Endothelial cell of umbilical vein (primary cell): Measurements from ENCODE around the gene SAMD11. TPM values are rescaled to one million over a fixed set of nuclear protein-coding genes. Genes with fewer than 3 reads are reported as not detected.

Experiments used
- BruUV-seq: library from RNA; stranded (reverse); fragments of 400-500 nt; replicated peaks from 2 replicates; lab custom pipeline; 2021; lab: Mats Ljungman, UMichigan
- CTCF ChIA-PET: fragments of 300-600, 350-600 bp; sonication (Branson Sonifier 250); formaldehyde crosslinking; loops from one replicate; lab custom pipeline; 2021; ENCODE audit warnings: antibody characterized with exemption, inconsistent platforms; lab: Charles Lee
- POLR2A ChIA-PET: fragments of 300-600, 350-600 bp; sonication (Branson Sonifier 250); formaldehyde crosslinking; loops from one replicate; lab custom pipeline; 2021; ENCODE audit warnings: antibody characterized with exemption, inconsistent platforms; lab: Charles Lee
- DNase-seq: peaks from one replicate; pipeline ENCODE4 v3.0.0-alpha.2; 2011; ENCODE audit warnings: low read depth, low spot score
- FAIRE-seq: peaks from 2 replicates; lab custom pipeline; 2011; peaks lifted over from hg19 to GRCh38; lab: Jason Lieb, UNC
- H2AFZ ChIP-seq: 2 replicates; pipeline ENCODE4 v1.6.0; 2012; ENCODE audit warnings: low read depth, low read length, control low read depth, inconsistent platforms
- H3K27ac ChIP-seq: 2 replicates; pipeline ENCODE4 v1.5.1; 2011; ENCODE audit warnings: low read depth, mild to moderate bottlenecking, control low read depth, low read length, moderate library complexity; ENCODE audit not compliant: insufficient read depth
- H3K27me3 ChIP-seq, 2 experiments: 2 replicates each; pipeline versions ENCODE4 v1.6.0 to v1.6.1; 2011; ENCODE audit warnings: low read length in 2 of 2, mixed read lengths in 1 of 2; ENCODE audit not compliant: control insufficient read depth in 2 of 2, insufficient read depth in 2 of 2
- H3K36me3 ChIP-seq, 2 experiments: 2 replicates in 1 of 2; 3 replicates in 1 of 2; pipeline ENCODE4 v1.5.1; 2011; ENCODE audit warnings: low read length in 2 of 2, mild to moderate bottlenecking in 1 of 2, moderate library complexity in 1 of 2; ENCODE audit not compliant: control insufficient read depth in 2 of 2, insufficient read depth in 2 of 2; ENCODE audit errors: extremely low read depth in 1 of 2
- H3K4me1 ChIP-seq: 3 replicates; pipeline ENCODE4 v1.5.1; 2011; ENCODE audit warnings: mild to moderate bottlenecking, low read length; ENCODE audit not compliant: control insufficient read depth, insufficient read depth; ENCODE audit errors: extremely low read depth
- H3K4me2 ChIP-seq: 2 replicates; pipeline ENCODE4 v1.6.1; 2011; ENCODE audit warnings: low read length, control low read depth, mixed read lengths; ENCODE audit not compliant: insufficient read depth
- H3K4me3 ChIP-seq, 3 experiments: fragments of 200-600 bp in 1 of 3; sonication (generic), shearing (Covaris generic) in 1 of 3; replicated peaks in 1 of 3; 2 replicates each; pipeline ENCODE4 v1.5.1; 2011 to 2016; ENCODE audit warnings: control low read depth in 3 of 3, low read length in 3 of 3, mild to moderate bottlenecking in 2 of 3, inconsistent platforms in 1 of 3, low read depth in 1 of 3, moderate library complexity in 1 of 3; ENCODE audit not compliant: insufficient read depth in 1 of 3
- H3K79me2 ChIP-seq: 2 replicates; pipeline ENCODE4 v1.6.0; 2012; ENCODE audit warnings: low read length, inconsistent platforms; ENCODE audit not compliant: control insufficient read depth, insufficient read depth
- H3K9ac ChIP-seq: replicated peaks from 2 replicates; pipeline ENCODE3; 2011; ENCODE audit warnings: low read length, control low read depth; ENCODE audit not compliant: insufficient read depth; ENCODE audit errors: extremely low read depth
- H3K9me1 ChIP-seq: replicated peaks from 3 replicates; pipeline ENCODE4 v1.6.0; 2011; ENCODE audit warnings: mild to moderate bottlenecking, low read length; ENCODE audit not compliant: control insufficient read depth, insufficient read depth; ENCODE audit errors: extremely low read depth
- H3K9me3 ChIP-seq: replicated peaks from 2 replicates; pipeline ENCODE4 v1.5.1; 2012; ENCODE audit warnings: low read length, inconsistent platforms; ENCODE audit not compliant: control insufficient read depth, insufficient read depth
- H4K20me1 ChIP-seq: replicated peaks from 2 replicates; pipeline ENCODE3; 2011; ENCODE audit warnings: mild to moderate bottlenecking, low read length; ENCODE audit not compliant: control insufficient read depth, insufficient read depth; ENCODE audit errors: extremely low read depth
- CTCF ChIP-seq, 2 donors: IDR thresholded peaks; 1 replicate in 1 of 2; 2 replicates in 1 of 2; pipeline ENCODE4 v1.5.1; 2011; ENCODE audit warnings: low read length in 2 of 2, mild to moderate bottlenecking in 2 of 2, moderate library complexity in 2 of 2, control low read depth in 1 of 2, inconsistent platforms in 1 of 2, low read depth in 1 of 2; ENCODE audit not compliant: insufficient read depth in 1 of 2; ENCODE audit errors: extremely low read depth in 1 of 2
- EZH2 ChIP-seq: IDR thresholded peaks from 2 replicates; pipeline ENCODE4 v1.6.1; 2012; ENCODE audit warnings: borderline replicate concordance, low read depth, mild to moderate bottlenecking, moderate library complexity, low read length, inconsistent platforms; ENCODE audit not compliant: severe bottlenecking
- FOS ChIP-seq: IDR thresholded peaks from 2 replicates; pipeline ENCODE4 v1.6.1; 2011; ENCODE audit warnings: mild to moderate bottlenecking, low read length, moderate library complexity, borderline replicate concordance; ENCODE audit not compliant: insufficient read depth
- GATA2 ChIP-seq: IDR thresholded peaks from 2 replicates; pipeline ENCODE4 v1.7.0; 2011; ENCODE audit warnings: low read depth, mild to moderate bottlenecking, moderate library complexity, mixed read lengths, low read length; ENCODE audit not compliant: insufficient read length, insufficient read depth
- JUN ChIP-seq: IDR thresholded peaks from 2 replicates; pipeline ENCODE4 v1.6.1; 2011; ENCODE audit warnings: borderline replicate concordance, low read depth; ENCODE audit not compliant: insufficient read length, insufficient read depth
- MAX ChIP-seq: IDR thresholded peaks from 2 replicates; pipeline ENCODE4 v1.6.1; 2011; ENCODE audit not compliant: insufficient read depth, insufficient read length
- MYC ChIP-seq: IDR thresholded peaks from one replicate; pipeline ENCODE4 v1.6.1; 2011; ENCODE audit warnings: mild to moderate bottlenecking, low read depth, low read length
- POLR2A ChIP-seq: IDR thresholded peaks from 2 replicates; pipeline ENCODE4 v1.6.1; 2012; ENCODE audit warnings: low read depth, mild to moderate bottlenecking, control low read depth, low read length
- POLR2AphosphoS5 ChIP-seq: IDR thresholded peaks from 2 replicates; pipeline ENCODE4 v1.6.1; 2012; ENCODE audit warnings: low read depth, mild to moderate bottlenecking, control low read depth, low read length, moderate library complexity; ENCODE audit not compliant: insufficient read depth
- dilution Hi-C: fragments of 300-500 bp; cut with MboI; formaldehyde crosslinking; loops from one replicate; pipeline ENCODE4 v1.15.0; 2019; ENCODE audit warnings: low sequenced_read_pairs; ENCODE audit not compliant: extremely low pct_ligation_motif_present
- intact Hi-C: fragments of 100-400 bp; cut with micrococcal nuclease; formaldehyde crosslinking; loops from one replicate; pipeline ENCODE4 v1.10.0; 2022
- polyA plus RNA-seq, 4 experiments: library from polyadenylated mRNA; depleted of rRNA in 3 of 4; stranded (reverse) in 3 of 4; unstranded in 1 of 4; fragments of >200 nt; gene quantifications; 2 replicates each; pipeline versions ENCODE4 v1.2.1 to v1.2.3, GENCODE V29; 2011 to 2012; ENCODE audit warnings: missing spikeins in 1 of 4
- total RNA-seq: library from RNA; stranded (reverse); gene quantifications from 2 replicates; pipeline ENCODE4 v1.2.3, GENCODE V29; 2021

The SAMD11 gene
- total and polyA plus RNA-seq, 2 donors (not counting 3 experiments of a cell fraction or from before 2014, with no cell fraction given) = not detected

- DNase-seq (no peak), FAIRE-seq (no peak)
- peaks cover 3 to 12% of the 10 kb centered on the region in 2 experiments for H3K27me3 ChIP-seq
- ChIA-PET POLR2A (no interaction called here), CTCF (interaction anchor here (1.4 kb wide), 2 partner anchors 12 to 14 kb away, joined by 3 to 9 read pairs; no protein-coding TSS in a partner anchor)
- H3K36me3 ChIP-seq = no peaks in the 10 kb centered on the region
- dilution Hi-C loops = no loop called here
- no peak overlapping the region for H3K4me3 ChIP-seq
- intact Hi-C loops = no loop called here
- no peaks in the 10 kb centered on the region for H3K79me2 ChIP-seq
- no peak overlapping the region for H3K4me2 ChIP-seq
- H3K27ac ChIP-seq = no peak overlapping the region
- H3K9me3 ChIP-seq = no peaks in the 10 kb centered on the region
- TF ChIP-seq EZH2 (peak; percentile 41), POLR2A (no peak), GATA2 (no peak)
- no TSS peak for BruUV-seq
- H3K9me1 ChIP-seq = no peaks in the 10 kb centered on the region
- H3K4me1 ChIP-seq = no peaks in the 10 kb centered on the region
- no peak overlapping the region for H2AFZ ChIP-seq
- H4K20me1 ChIP-seq = no peaks in the 10 kb centered on the region
- no peak overlapping the region for H3K9ac ChIP-seq
Observed at GRCh38 chr1:917076-917459, 6.7 kb upstream of the SAMD11 start.

GRCh38 chr1:917466-918091 is 6.1 kb upstream of the SAMD11 start:
- no peak for TF ChIP-seq CTCF (IDR thresholded peaks at IDR 0.05; ENCODE audit: extremely low read depth in 1 of 2, insufficient read depth in 1 of 2, low read depth in 1 of 2, low read length in 2 of 2)
- no peak for TF ChIP-seq FOS
- no peak for TF ChIP-seq POLR2AphosphoS5
- no peak for TF ChIP-seq MYC
- no peak for TF ChIP-seq MAX
- TF ChIP-seq EZH2 = no peak
- no peak for TF ChIP-seq GATA2
- TF ChIP-seq POLR2A = no peak
- TF ChIP-seq JUN = no peak
- ChIA-PET POLR2A (no interaction called here), CTCF (interaction anchor here (1.4 kb wide), 1 partner anchor 13 kb away, joined by 9 read pairs; no protein-coding TSS in a partner anchor)
- no peak for FAIRE-seq
- Histone ChIP-seq H3K36me3 (no peaks in the 10 kb centered on the region), H3K9ac (no peak overlapping the region), H3K79me2 (no peaks in the 10 kb centered on the region), H3K4me3 (no peak overlapping the region), H3K4me2 (no peak overlapping the region), H3K27me3 (peaks cover 3 to 12% of the 10 kb centered on the region in 2 experiments), H3K27ac (no peak overlapping the region), H2AFZ (no peak overlapping the region), H3K9me1 (no peaks in the 10 kb centered on the region), H4K20me1 (no peaks in the 10 kb centered on the region), H3K9me3 (no peaks in the 10 kb centered on the region), H3K4me1 (no peaks in the 10 kb centered on the region)
- intact Hi-C loops = no loop called here
- DNase-seq = no peak
- no TSS peak for BruUV-seq
- dilution Hi-C loops = no loop called here
